Stimulated activated naive CD8-positive, alpha-beta T cell treated with anti-CD3 and anti-CD28 coated beads, Interleukin-15, Interleukin-2, amounts not matched to agents 100 U/mL and 50 U/mL, for 24 hours (primary cell): ENCODE results near the gene EXOC3L1.

Experiments
- ATAC-seq: fragments of 150-1000 bp; cut with Tn5 transposase; one replicate; pipeline ENCODE4 v1.10.0; 2021
- DNase-seq: peaks from one replicate; pipeline ENCODE4 v3.0.0; 2021

Gene EXOC3L1

GRCh38 chr16:67148656-67149275, 41.2 kb downstream of the EXOC3L1 start:
- ATAC-seq (no peak), DNase-seq (no peak)

DNA sequence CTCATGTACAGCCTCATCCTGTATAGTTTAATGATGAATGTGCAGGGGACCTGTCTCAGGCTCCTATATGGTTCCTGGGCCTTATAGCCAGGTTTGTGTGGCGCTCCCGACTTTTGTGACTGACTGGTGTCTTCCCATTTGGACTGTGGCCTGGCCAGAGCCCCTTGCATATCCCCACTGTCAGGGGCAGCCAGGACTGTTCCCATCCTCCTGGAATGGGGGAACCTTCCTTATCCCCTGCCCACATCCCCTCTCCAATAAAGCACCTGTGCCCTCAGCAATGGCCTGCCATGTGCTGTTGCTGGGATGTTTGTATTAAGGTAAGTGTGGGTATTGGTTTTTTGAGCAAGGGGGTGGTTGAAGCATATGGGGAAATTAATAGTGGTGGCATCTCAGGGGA, 41.7 kb downstream of the EXOC3L1 start:
- ATAC-seq (no peak), DNase-seq (no peak)

DNA sequence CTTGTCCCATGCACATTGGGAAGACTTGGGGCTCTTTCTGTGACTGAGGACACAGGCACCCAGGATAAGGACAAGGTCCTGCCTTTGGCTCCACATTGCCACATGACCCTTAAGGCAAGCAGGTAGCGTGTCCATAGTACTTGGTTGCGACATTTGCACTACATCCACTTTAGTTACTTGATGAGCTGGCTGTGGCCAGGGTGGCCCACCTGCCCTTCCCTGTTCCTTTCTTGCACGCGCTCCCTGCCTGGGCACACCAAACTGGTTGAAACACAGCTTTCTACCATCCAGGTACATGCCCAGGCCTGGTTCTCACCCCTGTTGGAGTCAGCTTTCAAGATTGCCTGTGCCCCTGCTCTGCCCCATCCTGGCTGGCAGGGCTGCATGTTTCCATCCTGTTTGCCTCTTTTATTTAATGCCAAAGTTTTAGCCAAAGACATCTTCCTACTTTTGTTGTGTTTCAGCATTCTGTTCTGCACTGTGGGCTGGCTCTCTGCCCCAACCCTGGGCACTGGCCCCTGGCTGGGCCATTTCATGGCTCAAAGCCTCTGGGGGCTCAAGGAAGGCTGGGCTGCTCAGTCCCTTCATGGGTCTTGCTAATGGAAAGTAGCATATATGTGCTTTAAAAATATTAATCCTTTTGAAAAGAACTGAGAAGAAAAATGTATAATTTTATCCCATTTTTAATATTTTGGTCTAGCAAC, 42.3 kb downstream of the EXOC3L1 start:
- ATAC-seq = no peak

DNA sequence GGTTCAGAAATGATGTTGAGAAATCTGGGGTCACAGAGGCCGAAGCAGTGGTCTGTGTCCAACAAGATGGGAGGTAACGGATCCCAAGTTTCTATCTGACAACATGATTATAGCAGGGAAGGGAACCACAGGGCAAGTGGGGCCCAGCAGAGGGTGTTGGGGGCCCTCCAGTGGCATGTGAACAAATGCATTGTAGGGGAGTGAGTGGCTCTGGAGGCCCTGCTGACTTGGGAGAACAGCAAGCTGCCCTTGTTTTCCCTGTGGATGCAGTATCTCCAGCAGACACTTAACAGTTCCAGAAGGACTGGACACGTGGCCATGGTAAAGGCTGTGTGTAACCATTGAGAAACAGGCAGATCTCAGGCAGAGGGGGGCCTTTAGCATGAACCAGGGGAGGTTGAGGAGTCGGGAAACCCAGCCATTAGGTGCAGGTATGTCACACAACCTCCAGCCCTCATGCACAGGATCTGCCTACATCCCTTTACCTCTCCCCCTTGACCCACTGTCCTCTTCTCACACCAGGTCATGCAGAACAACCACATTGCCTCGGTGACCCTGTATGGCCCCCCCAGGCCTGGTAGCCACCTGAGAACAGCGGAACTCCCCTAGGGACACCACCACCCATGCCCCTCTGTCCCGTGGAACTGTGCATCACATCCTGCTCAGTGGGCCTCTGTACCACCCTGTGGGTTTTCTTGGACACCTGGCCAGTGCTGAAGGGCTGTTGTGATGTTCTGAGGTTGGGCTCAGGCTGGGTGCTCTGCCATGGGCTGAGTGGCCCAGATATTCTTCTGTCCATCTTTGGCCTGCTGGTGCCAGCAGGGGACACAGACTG, 43.2 kb downstream of the EXOC3L1 start:
- DNase-seq (no peak), ATAC-seq (no peak)

More for the DNA sequence above, 42.3 kb downstream of the EXOC3L1 start:
- DNase-seq = no peak

GRCh38 chr16:67145746-67146145, 44.2 kb downstream of the EXOC3L1 start:
- DNase-seq = no peak
- no peak for ATAC-seq

DNA sequence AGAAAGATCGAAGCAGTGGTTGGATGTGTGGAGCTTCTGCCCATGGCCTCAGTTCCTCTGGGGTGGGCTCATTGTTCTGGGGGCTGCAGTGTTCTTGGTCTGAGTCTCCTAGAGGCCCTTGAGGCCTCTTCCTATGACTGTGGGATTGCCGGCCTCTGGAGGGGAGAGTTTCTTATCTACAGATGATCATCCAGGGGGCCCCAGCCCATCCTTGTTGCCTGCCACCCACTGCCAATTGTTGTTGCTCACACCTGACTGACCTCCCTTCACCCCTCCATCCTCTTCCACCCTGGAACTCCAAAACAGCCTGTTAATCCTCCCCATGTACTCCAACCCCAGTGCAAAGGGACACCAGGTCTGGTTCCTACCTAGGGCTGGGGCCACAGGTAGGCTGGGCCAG, 45.0 kb downstream of the EXOC3L1 start:
- ATAC-seq (no peak), DNase-seq (no peak)

DNA sequence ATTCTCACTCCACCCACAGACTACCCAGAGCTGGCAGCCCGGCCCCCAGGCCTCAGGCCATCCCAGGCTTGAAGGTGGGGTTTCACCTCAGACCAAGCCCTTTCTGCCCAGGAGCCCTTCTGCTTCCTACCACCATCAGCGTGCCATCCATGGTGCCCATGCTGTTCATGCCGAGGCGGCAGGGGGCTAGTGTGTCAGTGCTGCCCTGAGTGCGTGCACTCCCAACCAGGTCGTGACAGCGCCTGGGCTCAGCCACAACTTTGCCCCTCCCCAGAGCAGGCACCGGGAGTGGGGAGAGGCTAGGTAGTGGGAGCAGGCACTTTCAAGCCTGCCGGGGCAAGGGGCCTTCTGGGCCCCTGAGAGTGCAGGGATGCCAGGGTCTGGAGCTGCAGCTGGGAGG, 47.6 kb downstream of the EXOC3L1 start:
- DNase-seq (no peak), ATAC-seq (no peak)

GRCh38 chr16:67141391-67141790, 48.5 kb downstream of the EXOC3L1 start:
- no peak for ATAC-seq
- DNase-seq = no peak

GRCh38 chr16:67137605-67138004, 52.3 kb downstream of the EXOC3L1 start:
- ATAC-seq = no peak
- no peak for DNase-seq
